NCI-H345 treated with DMSO at 0.1 percent for 48 hours (cell line): Measurements from ENCODE around the gene TTLL6.
"Not testable (repeated sequence)": the region's sequence is repeated elsewhere in the genome, so short reads cannot be mapped to it uniquely, and the experiment has no call there.

Source experiments
- DNase-seq: peaks from one replicate; lab custom pipeline; 2025; ENCODE audit not compliant: unreplicated experiment; lab: John Stamatoyannopoulos, UW

The TTLL6 gene

GRCh38 chr17:48816774-48817590 lies at the start of gene TTLL6:
Gene TTLL6, minus strand, starts transcription at chr17:48817229. Its CDS starts 157 bp downstream, at chr17:48817072.
- peak; percentile 87 for DNase-seq

- DNase-seq: no peak
These were observed 43.4 kb upstream of the TTLL6 start for GRCh38 chr17:48860456-48860855.

GRCh38 chr17:48860034-48860433 lies 43.0 kb upstream of the TTLL6 start:
- no peak for DNase-seq

- no peak for DNase-seq
These were observed 39.2 kb upstream of the TTLL6 start for GRCh38 chr17:48856122-48856821.

- no peak for DNase-seq
These were observed 37.9 kb upstream of the TTLL6 start for GRCh38 chr17:48854774-48855476.

- DNase-seq: no peak
These were observed 33.8 kb upstream of the TTLL6 start for GRCh38 chr17:48850792-48851323.

- no peak for DNase-seq
These were observed 26.3 kb upstream of the TTLL6 start for GRCh38 chr17:48843187-48843900.

GRCh38 chr17:48842746-48843145 lies 25.7 kb upstream of the TTLL6 start:
- DNase-seq: no peak

- no peak for DNase-seq
These were observed 24.4 kb upstream of the TTLL6 start for GRCh38 chr17:48841395-48841831.

- DNase-seq: no peak
These were observed 23.4 kb upstream of the TTLL6 start for GRCh38 chr17:48840441-48840840.

- DNase-seq: not testable (repeated sequence)
These were observed 20.4 kb upstream of the TTLL6 start for GRCh38 chr17:48837458-48837857.

- DNase-seq: no peak
These were observed 18.9 kb upstream of the TTLL6 start for GRCh38 chr17:48835971-48836370.

- DNase-seq: no peak
These were observed 17.9 kb upstream of the TTLL6 start for GRCh38 chr17:48834973-48835372.

GRCh38 chr17:48831549-48831883 lies 14.5 kb upstream of the TTLL6 start:
- DNase-seq: no peak

GRCh38 chr17:48830840-48831548 lies 14.0 kb upstream of the TTLL6 start, which contains the start of gene CALCOCO2:
Gene CALCOCO2, plus strand, starts transcription at chr17:48831035. Its CDS starts 10,673 bp downstream, at chr17:48841708.
- peak; percentile 83 for DNase-seq

- DNase-seq: no peak
These were observed 8.7 kb upstream of the TTLL6 start for GRCh38 chr17:48825446-48826381.

- peak; percentile 21 for DNase-seq
These were observed 3.9 kb upstream of the TTLL6 start for GRCh38 chr17:48820936-48821335.

- DNase-seq: no peak
These were observed 2.4 kb upstream of the TTLL6 start for GRCh38 chr17:48819466-48819865.

GRCh38 chr17:48818361-48818841 lies 1.4 kb upstream of the TTLL6 start:
- DNase-seq: no peak
